ENCODE results near the gene PCSK4. TPM values are rescaled to one million over a fixed set of nuclear protein-coding genes. Genes with fewer than 3 reads are reported as not detected.
A peak's percentile ranks its signal among the peaks of the same experiment; 100 is the strongest.
"Not testable (repeated sequence)": the region's sequence is repeated elsewhere in the genome, so short reads cannot be mapped to it uniquely, and the experiment has no call there.

The PCSK4 gene
- total RNA-seq, 1 donor from 2014 or later: 7.4 TPM

- no peak for ATAC-seq
- no peaks in the 10 kb centered on the region for H3K9me3 ChIP-seq
- no peak for TF ChIP-seq CTCF (IDR thresholded peaks at IDR 0.05)
- intact Hi-C loops (cut with DNase I): no loop called here
- no peaks in the 10 kb centered on the region for H3K36me3 ChIP-seq
- no peak overlapping the region for H3K4me3 ChIP-seq
- H3K27me3 ChIP-seq (ENCODE audit: low read depth): peaks cover 23% of the 10 kb centered on the region
- H3K4me1 ChIP-seq: peaks cover 21% of the 10 kb centered on the region
- DNase-seq: no peak
- H3K27ac ChIP-seq: no peak overlapping the region
These were observed 14.0 kb upstream of the PCSK4 start for GRCh38 chr19:1503925-1504773.

GRCh38 chr19:1503089-1503924 is 13.2 kb upstream of the PCSK4 start:
- TF ChIP-seq CTCF (IDR thresholded peaks at IDR 0.05): peak; percentile 78
- Histone ChIP-seq H3K4me3 (peak overlapping the region; percentile 21), H3K27ac (no peak overlapping the region), H3K36me3 (no peaks in the 10 kb centered on the region), H3K9me3 (no peaks in the 10 kb centered on the region), H3K27me3 (ENCODE audit: low read depth) (peaks cover 23% of the 10 kb centered on the region), H3K4me1 (peaks cover 17% of the 10 kb centered on the region)
- peak; percentile 73 for DNase-seq
- peak; percentile 15 to 21 for ATAC-seq
- intact Hi-C loops (cut with DNase I): no loop called here

- H3K4me1 ChIP-seq: peaks cover 12% of the 10 kb centered on the region
- H3K4me3 ChIP-seq: no peak overlapping the region
- no peaks in the 10 kb centered on the region for H3K9me3 ChIP-seq
- DNase-seq: no peak
- H3K36me3 ChIP-seq: no peaks in the 10 kb centered on the region
- H3K27ac ChIP-seq: no peak overlapping the region
- TF ChIP-seq CTCF (IDR thresholded peaks at IDR 0.05): no peak
- intact Hi-C loops (cut with DNase I): no loop called here
- H3K27me3 ChIP-seq (ENCODE audit: low read depth): peaks cover 30% of the 10 kb centered on the region
- ATAC-seq: no peak
These were observed 12.4 kb upstream of the PCSK4 start for GRCh38 chr19:1502433-1503088.

GRCh38 chr19:1501200-1501595 is 11.0 kb upstream of the PCSK4 start:
- Histone ChIP-seq H3K27me3 (ENCODE audit: low read depth) (peaks cover 40% of the 10 kb centered on the region), H3K36me3 (no peaks in the 10 kb centered on the region), H3K9me3 (no peaks in the 10 kb centered on the region), H3K4me3 (no peak overlapping the region), H3K4me1 (peaks cover 8% of the 10 kb centered on the region), H3K27ac (no peak overlapping the region)
- TF ChIP-seq CTCF (IDR thresholded peaks at IDR 0.05): no peak
- intact Hi-C loops (cut with DNase I): no loop called here
- ATAC-seq: no peak
- DNase-seq: no peak

- DNase-seq; ATAC-seq; H3K27ac ChIP-seq; H3K4me3 ChIP-seq; H3K4me1 ChIP-seq; H3K36me3 ChIP-seq; H3K9me3 ChIP-seq; intact Hi-C loops (cut with DNase I): not testable (repeated sequence)
- peaks cover 39% of the 10 kb centered on the region for H3K27me3 ChIP-seq (ENCODE audit: low read depth)
These were observed 9.1 kb upstream of the PCSK4 start for GRCh38 chr19:1499231-1499630.

Measured in lower lobe of right lung (tissue), 2 donors.